Measurements from ENCODE around the gene CTNNAL1.

CTNNAL1 gene

DNA sequence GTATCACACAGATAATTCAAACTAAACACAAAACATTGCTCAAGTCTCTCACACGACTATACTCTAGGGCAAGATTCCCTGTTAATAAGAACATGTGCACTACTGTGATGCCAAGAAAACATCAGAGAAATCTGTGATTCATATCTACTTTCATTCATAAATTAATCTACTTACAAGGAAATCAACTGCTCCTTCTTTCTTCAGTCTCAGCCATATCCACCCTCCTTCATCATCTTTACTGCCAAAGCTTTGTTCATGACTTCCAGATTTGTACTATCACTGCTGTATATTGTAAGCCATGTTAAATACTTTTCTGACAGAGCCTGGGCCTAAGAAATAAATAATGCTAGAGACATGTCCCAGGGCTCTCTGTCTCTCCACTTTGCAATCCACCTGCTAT lies 35.1 kb downstream of the CTNNAL1 start:
- Histone ChIP-seq H3K9me3 (ENCODE audit: control insufficient read depth, insufficient read depth, low read depth, low read length) (no peaks in the 10 kb centered on the region), H3K4me3 (ENCODE audit: low read depth, low read length) (no peak overlapping the region), H3K4me1 (ENCODE audit: control insufficient read depth, insufficient read depth, low read length) (no peaks in the 10 kb centered on the region), H3K27ac (ENCODE audit: extremely low read depth, low read depth, low read length) (no peak overlapping the region), H3K36me3 (ENCODE audit: control insufficient read depth in 2 of 2, insufficient read depth in 1 of 2, low read length in 2 of 2) (peaks cover 9 to 56% of the 10 kb centered on the region in 2 experiments; a peak in 2 of 3 replicates)
- ChIA-PET POLR2A (no interaction called here), CTCF (interaction anchor here (0.9 to 1.4 kb wide), 2 partner anchors 24 to 25 kb away, joined by 3 read pairs; no protein-coding TSS in a partner anchor)
- TF ChIP-seq HOXA7 (CRISPR knock-in tag; IDR thresholded peaks at IDR 0.05; ENCODE audit: borderline replicate concordance), result no peak

DNA sequence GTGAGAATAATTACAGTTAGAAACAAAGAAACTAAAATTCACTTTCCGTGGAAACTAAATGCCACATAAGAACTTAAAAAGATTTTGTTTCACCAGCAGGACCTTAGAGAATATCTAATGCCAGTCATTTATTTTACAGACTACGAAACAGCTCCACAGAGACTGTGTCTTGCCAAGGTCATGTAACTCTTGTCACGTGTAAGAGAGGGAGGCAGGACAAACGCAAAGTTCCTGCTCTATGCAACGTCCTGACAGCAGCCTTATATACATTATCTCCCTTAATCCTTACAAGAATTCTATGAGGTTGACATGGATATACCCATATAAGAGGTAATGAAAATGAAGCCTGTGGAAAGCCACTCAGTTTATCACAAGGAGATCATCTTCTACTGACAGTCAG lies 39.4 kb downstream of the CTNNAL1 start:
- H3K4me1 ChIP-seq (ENCODE audit: control insufficient read depth, insufficient read depth, low read length), result no peaks in the 10 kb centered on the region
- H3K36me3 ChIP-seq (ENCODE audit: control insufficient read depth in 2 of 2, insufficient read depth in 1 of 2, low read length in 2 of 2), result peaks cover 9 to 58% of the 10 kb centered on the region in 2 experiments; a peak in 2 of 3 replicates
- H3K27ac ChIP-seq (ENCODE audit: extremely low read depth, low read depth, low read length), result no peak overlapping the region
- H3K4me3 ChIP-seq (ENCODE audit: low read depth, low read length), result no peak overlapping the region
- no peaks in the 10 kb centered on the region for H3K9me3 ChIP-seq (ENCODE audit: control insufficient read depth, insufficient read depth, low read depth, low read length)
- CTCF ChIA-PET, result no interaction called here
- POLR2A ChIA-PET, result no interaction called here
- TF ChIP-seq ZNF658 (tag by site-specific recombination; IDR thresholded peaks at IDR 0.05) (no peak), ZNF221 (tag by site-specific recombination; IDR thresholded peaks at IDR 0.05; ENCODE audit: borderline replicate concordance) (no peak), SP7 (tag by site-specific recombination; IDR thresholded peaks at IDR 0.05) (no peak), ZNF560 (tag by site-specific recombination; IDR thresholded peaks at IDR 0.05; ENCODE audit: borderline replicate concordance) (no peak), ZNF16 (tag by site-specific recombination; IDR thresholded peaks at IDR 0.05; ENCODE audit: low read depth) (no peak), GLIS2 (tag by site-specific recombination; IDR thresholded peaks at IDR 0.05) (no peak), ZBTB21 (tag by site-specific recombination; IDR thresholded peaks at IDR 0.05) (no peak), ZNF843 (tag by site-specific recombination; IDR thresholded peaks at IDR 0.05) (no peak), ZFP37 (tag by site-specific recombination; IDR thresholded peaks at IDR 0.05) (no peak), ZNF830 (tag by site-specific recombination; IDR thresholded peaks at IDR 0.05; ENCODE audit: low read depth) (no peak), REPIN1 (tag by site-specific recombination; IDR thresholded peaks at IDR 0.05; ENCODE audit: low read depth) (no peak)
- TF ChIP-seq, protein P1, sequence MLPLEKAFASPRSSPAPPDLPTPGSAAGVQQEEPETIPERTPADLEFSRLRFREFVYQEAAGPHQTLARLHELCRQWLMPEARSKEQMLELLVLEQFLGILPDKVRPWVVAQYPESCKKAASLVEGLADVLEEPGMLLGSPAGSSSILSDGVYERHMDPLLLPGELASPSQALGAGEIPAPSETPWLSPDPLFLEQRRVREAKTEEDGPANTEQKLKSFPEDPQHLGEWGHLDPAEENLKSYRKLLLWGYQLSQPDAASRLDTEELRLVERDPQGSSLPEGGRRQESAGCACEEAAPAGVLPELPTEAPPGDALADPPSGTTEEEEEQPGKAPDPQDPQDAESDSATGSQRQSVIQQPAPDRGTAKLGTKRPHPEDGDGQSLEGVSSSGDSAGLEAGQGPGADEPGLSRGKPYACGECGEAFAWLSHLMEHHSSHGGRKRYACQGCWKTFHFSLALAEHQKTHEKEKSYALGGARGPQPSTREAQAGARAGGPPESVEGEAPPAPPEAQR (tag by site-specific recombination; IDR thresholded peaks at IDR 0.05), result no peak
- TF ChIP-seq, protein P2, sequence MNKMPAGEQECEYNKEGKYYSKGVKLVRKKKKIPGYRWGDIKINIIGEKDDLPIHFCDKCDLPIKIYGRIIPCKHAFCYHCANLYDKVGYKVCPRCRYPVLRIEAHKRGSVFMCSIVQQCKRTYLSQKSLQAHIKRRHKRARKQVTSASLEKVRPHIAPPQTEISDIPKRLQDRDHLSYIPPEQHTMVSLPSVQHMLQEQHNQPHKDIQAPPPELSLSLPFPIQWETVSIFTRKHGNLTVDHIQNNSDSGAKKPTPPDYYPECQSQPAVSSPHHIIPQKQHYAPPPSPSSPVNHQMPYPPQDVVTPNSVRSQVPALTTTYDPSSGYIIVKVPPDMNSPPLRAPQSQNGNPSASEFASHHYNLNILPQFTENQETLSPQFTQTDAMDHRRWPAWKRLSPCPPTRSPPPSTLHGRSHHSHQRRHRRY (tag by site-specific recombination; IDR thresholded peaks at IDR 0.05), result no peak

DNA sequence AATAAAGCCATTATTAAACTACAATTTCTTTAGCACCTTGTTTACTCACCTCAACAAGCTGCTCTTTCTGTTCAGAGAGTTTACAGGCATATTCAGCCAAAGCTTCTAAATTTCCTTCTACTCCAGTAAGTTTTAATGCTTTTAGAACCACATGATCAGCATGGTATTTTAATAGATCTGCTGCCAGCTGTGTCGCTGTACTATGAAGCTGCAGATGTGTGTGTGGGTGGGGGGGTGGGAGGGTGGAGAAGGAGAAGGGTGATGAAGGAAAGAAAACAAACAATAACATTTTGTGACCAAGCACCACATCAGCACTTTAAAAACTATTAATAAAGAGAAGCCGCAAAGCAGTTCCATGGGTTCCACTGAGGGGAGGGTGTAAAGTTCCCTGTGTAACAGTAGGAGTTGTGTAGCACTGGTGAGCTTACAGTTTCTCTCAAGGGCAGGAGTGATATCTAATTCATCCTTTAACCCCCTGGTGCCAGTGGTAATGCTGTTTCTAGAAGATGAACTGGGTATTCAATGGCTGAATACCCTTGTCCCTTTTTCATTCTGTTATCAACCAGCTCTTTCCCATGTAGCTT lies 40.6 kb downstream of the CTNNAL1 start:
- no peaks in the 10 kb centered on the region for H3K9me3 ChIP-seq (ENCODE audit: control insufficient read depth, insufficient read depth, low read depth, low read length)
- no peak overlapping the region for H3K27ac ChIP-seq (ENCODE audit: extremely low read depth, low read depth, low read length)
- ChIA-PET POLR2A (no interaction called here), CTCF (no interaction called here)
- peaks cover 9 to 54% of the 10 kb centered on the region in 2 experiments; a peak in 2 of 3 replicates for H3K36me3 ChIP-seq (ENCODE audit: control insufficient read depth in 2 of 2, insufficient read depth in 1 of 2, low read length in 2 of 2)
- no peaks in the 10 kb centered on the region for H3K4me1 ChIP-seq (ENCODE audit: control insufficient read depth, insufficient read depth, low read length)
- TF ChIP-seq RBAK (tag by site-specific recombination; IDR thresholded peaks at IDR 0.05), result no peak
- TF ChIP-seq MZF1 (tag by site-specific recombination; IDR thresholded peaks at IDR 0.05; ENCODE audit: borderline replicate concordance), result no peak
- no peak for TF ChIP-seq ZNF132 (tag by site-specific recombination; IDR thresholded peaks at IDR 0.05; ENCODE audit: borderline replicate concordance)
- no peak for TF ChIP-seq ZNF366 (tag by site-specific recombination; conservative IDR thresholded peaks at IDR 0.05)
- TF ChIP-seq, protein P3, sequence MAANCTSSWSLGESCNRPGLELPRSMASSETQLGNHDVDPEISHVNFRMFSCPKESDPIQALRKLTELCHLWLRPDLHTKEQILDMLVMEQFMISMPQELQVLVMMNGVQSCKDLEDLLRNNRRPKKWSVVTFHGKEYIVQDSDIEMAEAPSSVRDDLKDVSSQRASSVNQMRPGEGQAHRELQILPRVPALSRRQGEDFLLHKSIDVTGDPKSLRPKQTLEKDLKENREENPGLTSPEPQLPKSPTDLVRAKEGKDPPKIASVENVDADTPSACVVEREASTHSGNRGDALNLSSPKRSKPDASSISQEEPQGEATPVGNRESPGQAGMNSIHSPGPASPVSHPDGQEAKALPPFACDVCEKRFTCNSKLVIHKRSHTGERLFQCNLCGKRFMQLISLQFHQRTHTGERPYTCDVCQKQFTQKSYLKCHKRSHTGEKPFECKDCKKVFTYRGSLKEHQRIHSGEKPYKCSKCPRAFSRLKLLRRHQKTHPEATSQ (tag by site-specific recombination; IDR thresholded peaks at IDR 0.05), result no peak
- TF ChIP-seq, protein P4, sequence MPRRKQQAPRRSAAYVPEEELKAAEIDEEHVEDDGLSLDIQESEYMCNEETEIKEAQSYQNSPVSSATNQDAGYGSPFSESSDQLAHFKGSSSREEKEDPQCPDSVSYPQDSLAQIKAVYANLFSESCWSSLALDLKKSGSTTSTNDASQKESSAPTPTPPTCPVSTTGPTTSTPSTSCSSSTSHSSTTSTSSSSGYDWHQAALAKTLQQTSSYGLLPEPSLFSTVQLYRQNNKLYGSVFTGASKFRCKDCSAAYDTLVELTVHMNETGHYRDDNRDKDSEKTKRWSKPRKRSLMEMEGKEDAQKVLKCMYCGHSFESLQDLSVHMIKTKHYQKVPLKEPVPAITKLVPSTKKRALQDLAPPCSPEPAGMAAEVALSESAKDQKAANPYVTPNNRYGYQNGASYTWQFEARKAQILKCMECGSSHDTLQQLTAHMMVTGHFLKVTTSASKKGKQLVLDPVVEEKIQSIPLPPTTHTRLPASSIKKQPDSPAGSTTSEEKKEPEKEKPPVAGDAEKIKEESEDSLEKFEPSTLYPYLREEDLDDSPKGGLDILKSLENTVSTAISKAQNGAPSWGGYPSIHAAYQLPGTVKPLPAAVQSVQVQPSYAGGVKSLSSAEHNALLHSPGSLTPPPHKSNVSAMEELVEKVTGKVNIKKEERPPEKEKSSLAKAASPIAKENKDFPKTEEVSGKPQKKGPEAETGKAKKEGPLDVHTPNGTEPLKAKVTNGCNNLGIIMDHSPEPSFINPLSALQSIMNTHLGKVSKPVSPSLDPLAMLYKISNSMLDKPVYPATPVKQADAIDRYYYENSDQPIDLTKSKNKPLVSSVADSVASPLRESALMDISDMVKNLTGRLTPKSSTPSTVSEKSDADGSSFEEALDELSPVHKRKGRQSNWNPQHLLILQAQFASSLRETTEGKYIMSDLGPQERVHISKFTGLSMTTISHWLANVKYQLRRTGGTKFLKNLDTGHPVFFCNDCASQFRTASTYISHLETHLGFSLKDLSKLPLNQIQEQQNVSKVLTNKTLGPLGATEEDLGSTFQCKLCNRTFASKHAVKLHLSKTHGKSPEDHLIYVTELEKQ (tag by site-specific recombination; IDR thresholded peaks at IDR 0.05; ENCODE audit: borderline replicate concordance), result no peak
- no peak for TF ChIP-seq ZNF558 (tag by site-specific recombination; IDR thresholded peaks at IDR 0.05)
- no peak for TF ChIP-seq ZNF416 (tag by site-specific recombination; IDR thresholded peaks at IDR 0.05)
- TF ChIP-seq ZFP3 (tag by site-specific recombination; IDR thresholded peaks at IDR 0.05; ENCODE audit: low read depth), result no peak
- H3K4me3 ChIP-seq (ENCODE audit: low read depth, low read length), result no peak overlapping the region
